Fibroblast of peridontal ligament (primary cell): ENCODE measurements around the gene METTL23.

Experiments
- DNase-seq: peaks from one replicate; pipeline ENCODE4 v3.0.0-alpha.2; 2010; ENCODE audit errors: extremely low read depth

METTL23 gene, protein sequence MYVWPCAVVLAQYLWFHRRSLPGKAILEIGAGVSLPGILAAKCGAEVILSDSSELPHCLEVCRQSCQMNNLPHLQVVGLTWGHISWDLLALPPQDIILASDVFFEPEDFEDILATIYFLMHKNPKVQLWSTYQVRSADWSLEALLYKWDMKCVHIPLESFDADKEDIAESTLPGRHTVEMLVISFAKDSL

GRCh38 chr17:76726776-76727718 lies at the start of gene METTL23:
TSS of gene METTL23 (plus strand) at chr17:76726839. CDS start at chr17:76729711, 2,872 bp downstream.
- DNase-seq: peak; percentile 72

GRCh38 chr17:76677406-76677805 lies 49.2 kb upstream of the METTL23 start:
- no peak for DNase-seq

- DNase-seq: no peak
These were observed 48.3 kb upstream of the METTL23 start for GRCh38 chr17:76678330-76678729.

DNA sequence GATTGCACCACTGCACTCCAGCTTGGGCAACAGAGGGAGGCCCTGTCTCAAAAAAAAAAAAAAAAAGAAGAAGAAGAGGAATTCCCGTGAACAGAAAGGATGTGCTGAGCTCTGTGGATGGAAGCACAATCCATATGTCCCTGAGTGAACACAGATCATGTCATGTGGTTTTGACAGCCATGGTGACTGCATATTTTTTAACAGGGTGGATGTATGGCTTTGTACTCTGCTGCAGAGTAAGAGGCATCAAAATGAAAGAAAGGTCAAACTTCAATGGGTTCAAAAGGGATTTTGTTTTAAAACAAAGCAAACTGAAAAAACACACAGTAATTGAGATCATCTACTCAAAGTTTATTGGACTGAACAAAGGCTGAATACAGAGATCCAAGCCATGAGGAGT lies 47.4 kb upstream of the METTL23 start:
- DNase-seq: no peak

- DNase-seq: peak; percentile 67
These were observed 45.2 kb upstream of the METTL23 start for GRCh38 chr17:76681222-76682137.

DNA sequence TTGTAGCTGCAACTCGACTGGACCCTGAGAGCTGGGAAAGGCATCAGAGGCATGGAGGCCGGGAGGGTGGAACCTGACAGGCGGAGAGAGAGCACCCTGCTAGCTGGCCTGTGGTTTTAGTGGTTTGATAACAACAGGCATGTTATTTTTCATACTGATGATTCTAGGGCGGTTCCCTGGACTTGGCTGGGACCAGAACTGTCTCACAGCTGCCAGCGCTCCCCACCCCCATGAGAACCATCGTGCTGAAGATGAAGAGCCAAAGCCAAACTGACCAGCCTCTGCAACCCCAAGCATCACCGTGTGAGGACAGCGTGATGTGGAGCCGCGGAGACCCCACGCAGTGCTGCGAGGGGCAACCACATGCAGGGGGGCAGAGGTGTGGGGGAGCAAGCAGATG lies 44.3 kb upstream of the METTL23 start:
- DNase-seq: peak; percentile 54

- no peak for DNase-seq
These were observed 43.5 kb upstream of the METTL23 start for GRCh38 chr17:76683011-76683755.

DNA sequence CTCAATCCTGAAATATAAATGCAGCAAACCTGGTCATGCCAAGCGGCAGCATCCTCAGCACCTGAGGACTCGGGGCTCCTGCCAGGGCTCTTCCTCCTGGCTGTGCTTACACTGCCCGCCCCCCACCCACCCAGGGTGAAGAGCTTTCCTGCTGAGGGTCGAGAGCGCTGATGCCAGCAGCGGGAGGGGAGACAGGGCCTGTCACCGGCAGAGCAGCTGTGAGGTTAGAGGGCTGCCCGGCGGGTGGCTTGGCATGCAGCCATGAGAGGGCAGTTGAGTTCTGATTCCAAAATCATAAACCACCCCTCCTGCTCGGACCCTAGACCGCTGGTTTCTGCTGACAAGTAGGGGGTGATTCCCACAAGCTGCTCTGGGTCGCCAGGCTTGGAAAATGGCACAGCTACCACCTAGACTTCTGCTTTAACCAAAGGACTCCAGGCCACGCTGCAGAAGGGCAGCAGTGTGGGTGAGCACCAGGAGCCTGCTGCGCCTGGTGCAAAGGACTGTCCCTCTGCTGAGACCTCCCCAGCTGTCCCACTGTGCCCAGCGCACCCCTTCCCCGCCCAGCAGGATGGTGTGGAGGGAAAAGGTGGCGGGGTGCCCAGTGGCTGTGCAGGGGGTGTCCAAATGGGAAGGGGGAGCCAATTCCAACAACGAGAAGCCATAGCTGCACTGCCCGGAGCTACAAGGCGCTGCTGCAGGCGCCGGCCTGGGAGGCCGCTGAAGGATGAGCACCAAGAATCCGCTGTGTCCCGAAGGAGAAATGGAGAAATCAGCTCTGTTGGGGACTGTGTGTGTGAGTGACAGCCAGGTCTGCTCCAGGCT lies 42.5 kb upstream of the METTL23 start:
- DNase-seq: no peak

GRCh38 chr17:76684756-76685155 lies 41.9 kb upstream of the METTL23 start:
- no peak for DNase-seq

DNA sequence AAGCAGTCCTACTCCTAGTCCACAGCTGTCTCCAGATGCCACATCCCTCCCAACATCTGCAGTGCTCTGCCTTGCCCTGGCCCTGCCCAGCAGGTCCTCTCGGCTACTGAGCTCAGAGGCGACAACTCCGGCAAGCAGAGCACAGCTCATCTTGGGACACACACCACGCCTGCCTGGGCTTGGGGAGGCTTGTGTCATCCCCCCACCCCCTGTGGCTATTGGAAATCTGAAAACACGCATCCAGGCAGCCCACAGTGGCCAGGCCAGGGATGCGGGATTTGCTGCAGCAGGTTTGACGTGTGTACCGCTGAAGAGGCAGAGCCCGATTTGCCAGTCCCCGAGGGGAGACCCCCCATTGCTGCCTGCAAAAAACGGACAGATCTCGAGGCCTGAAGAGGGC lies 41.3 kb upstream of the METTL23 start:
- DNase-seq: no peak

GRCh38 chr17:76685846-76686245 lies 40.8 kb upstream of the METTL23 start:
- DNase-seq: no peak

- no peak for DNase-seq
These were observed 39.9 kb upstream of the METTL23 start for GRCh38 chr17:76686538-76687297.

- DNase-seq: no peak
These were observed 39.1 kb upstream of the METTL23 start for GRCh38 chr17:76687298-76688164.

DNA sequence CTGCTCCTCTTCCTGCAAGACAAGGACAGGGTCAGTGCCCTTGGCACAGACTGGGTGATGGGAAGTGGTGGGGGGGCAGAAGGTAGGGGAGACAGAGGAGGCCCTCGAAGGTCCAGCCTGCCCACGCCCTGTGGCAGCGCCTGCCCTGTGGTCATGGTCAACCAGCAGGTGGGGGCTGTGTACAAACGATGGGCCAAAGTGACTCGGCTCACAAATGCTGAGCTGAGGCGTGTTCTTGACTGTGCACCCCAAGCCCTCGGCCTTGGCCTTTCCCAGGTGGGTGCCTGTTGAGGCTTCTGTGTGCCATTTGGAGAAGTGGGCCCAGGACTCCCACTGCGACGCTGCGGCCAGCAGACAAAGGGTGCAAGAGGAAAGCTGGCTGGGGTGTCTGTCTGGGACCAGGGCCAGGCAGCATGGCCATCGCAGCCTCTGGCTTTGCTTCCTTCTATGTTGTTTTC lies 38.4 kb upstream of the METTL23 start:
- DNase-seq: no peak

DNA sequence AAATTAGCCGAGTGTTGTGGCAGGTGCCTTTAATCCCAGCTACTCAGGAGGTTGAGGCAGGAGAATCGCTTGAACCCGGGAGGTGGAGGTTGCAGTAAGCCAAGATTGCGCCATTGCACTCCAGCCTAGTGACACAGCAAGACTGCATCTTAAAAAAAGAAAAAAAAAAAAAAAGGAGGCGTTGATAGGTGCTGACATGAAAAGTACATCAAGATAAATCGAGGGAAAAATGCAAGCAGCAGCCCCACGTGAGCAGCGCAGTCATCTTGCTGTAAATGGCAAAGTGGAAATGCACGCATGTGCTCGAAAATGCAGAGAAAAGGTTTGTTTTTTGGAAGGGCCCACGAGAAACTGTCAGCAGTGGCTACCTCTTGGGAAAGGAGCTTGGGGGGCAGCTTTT lies 36.8 kb upstream of the METTL23 start:
- DNase-seq: no peak

GRCh38 chr17:76690596-76691280 lies 35.9 kb upstream of the METTL23 start:
- no peak for DNase-seq

DNA sequence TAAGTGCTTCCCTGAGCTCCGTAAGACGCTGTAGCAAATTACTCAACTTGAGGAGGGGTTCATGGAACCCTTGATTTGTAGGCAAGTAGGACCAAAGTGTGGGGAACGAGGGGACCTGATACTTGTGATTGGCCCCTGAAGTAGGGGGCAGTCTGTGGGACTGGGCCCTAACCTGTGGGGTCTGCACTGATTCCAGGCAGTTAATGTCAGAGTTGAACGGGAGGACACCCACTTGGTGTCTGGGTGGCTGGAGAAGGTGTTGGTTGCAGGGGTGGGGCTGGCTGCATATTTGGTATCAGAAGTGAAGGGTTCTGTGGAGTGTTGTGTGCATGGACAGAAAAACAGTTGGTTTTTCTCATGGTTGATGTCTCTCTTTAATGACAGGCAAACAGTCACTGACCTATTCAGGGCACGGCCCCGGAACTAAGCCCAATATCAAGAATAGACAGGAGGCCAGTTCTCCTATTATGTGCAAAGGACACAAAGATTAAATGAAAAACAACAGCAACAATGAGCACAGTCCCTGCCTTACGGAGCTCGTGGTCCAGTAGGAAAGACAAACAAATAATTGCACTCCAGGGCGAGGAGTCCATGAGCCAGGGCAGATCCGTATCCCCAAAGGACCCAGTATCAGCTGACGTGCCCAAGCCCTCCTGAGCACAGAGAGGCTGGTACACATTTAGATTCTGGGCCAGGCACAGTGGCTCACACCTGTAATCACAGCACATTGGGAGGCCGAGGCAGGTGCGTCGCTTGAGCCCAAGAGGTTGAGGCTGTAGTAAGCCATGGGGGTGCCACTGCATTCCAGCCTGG lies 35.1 kb upstream of the METTL23 start:
- no peak for DNase-seq
